ENCODE measurements around the gene SLC35E3. TPM values are rescaled to one million over a fixed set of nuclear protein-coding genes. Genes with fewer than 3 reads are reported as not detected.

Gene SLC35E3
- total RNA-seq, 1 experiment from 2014 or later, result 4.9 TPM

DNA sequence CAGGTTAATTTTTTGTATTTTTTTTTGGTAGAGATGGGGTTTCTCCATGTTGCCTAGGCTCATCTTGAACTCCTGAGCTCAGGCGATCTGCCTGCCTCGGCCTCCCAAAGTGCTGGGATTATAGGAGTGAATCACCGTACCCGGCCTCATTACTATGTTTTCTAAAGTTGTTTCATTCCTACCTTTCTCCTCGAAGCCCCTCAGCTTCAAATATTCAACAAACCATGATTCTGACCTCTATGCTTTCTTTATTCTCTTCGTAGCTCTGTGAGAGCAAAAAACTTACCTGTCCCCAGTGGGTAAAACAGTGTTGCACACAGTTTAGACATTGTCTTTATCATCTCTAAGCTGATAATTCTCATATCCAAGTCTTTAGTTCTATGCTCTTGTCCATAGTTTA is 35.8 kb downstream of the SLC35E3 start:
- no peak overlapping the region for H3K27ac ChIP-seq (ENCODE audit: low read depth, low read length)
- no peak overlapping the region for H3K4me2 ChIP-seq (ENCODE audit: low read length)
- CTCF ChIA-PET, result no interaction called here
- RAD21 ChIA-PET (ENCODE audit: low non-redundant PET in 1 of 2, low total read pairs in 2 of 2, uncharacterized antibody in 2 of 2, unreplicated experiment in 2 of 2), result no interaction called here
- POLR2A ChIA-PET, result no interaction called here
- no peaks in the 10 kb centered on the region for H3K36me3 ChIP-seq (ENCODE audit: control insufficient read depth in 1 of 2, insufficient read depth in 2 of 2, low read length in 2 of 2)
- no peaks in the 10 kb centered on the region for H3K9me2 ChIP-seq (ENCODE audit: insufficient read depth)
- BruUV-seq (replicated peaks), result no TSS peak
- no peaks in the 10 kb centered on the region for H3K79me2 ChIP-seq (ENCODE audit: insufficient read depth, low read length)
- no peak overlapping the region for H3K4me3 ChIP-seq (replicated peaks in 1 of 2; ENCODE audit: low read depth in 1 of 2, low read length in 2 of 2)
- H4K20me1 ChIP-seq (ENCODE audit: insufficient read depth), result no peaks in the 10 kb centered on the region
- no peaks in the 10 kb centered on the region for H3K4me1 ChIP-seq (ENCODE audit: control insufficient read depth in 1 of 2, insufficient read depth in 2 of 2, low read length in 2 of 2)
- DNase-seq (ENCODE audit: low read depth, low spot score) (no peak), ATAC-seq (no peak)
- no peak overlapping the region for H3K9ac ChIP-seq (ENCODE audit: low read length)
- TF ChIP-seq SIN3A (IDR thresholded peaks at IDR 0.05; ENCODE audit: low read depth) (no peak), YY1 (IDR thresholded peaks at IDR 0.05; ENCODE audit: extremely low read depth, insufficient replicate concordance, low read depth, low read length) (no peak), SP1 (IDR thresholded peaks at IDR 0.05; ENCODE audit: low read depth) (no peak), RAD21 (IDR thresholded peaks at IDR 0.05; ENCODE audit: low read depth) (no peak), FOSL1 (IDR thresholded peaks at IDR 0.05; ENCODE audit: low read depth) (no peak), ZNF274 (IDR thresholded peaks at IDR 0.05; ENCODE audit: low read depth, low read length) (no peak), EZH2phosphoT487 (IDR thresholded peaks at IDR 0.05; ENCODE audit: borderline replicate concordance) (no peak), CBX3 (IDR thresholded peaks at IDR 0.05; ENCODE audit: low read depth) (no peak), POLR2AphosphoS5 (IDR thresholded peaks at IDR 0.05; ENCODE audit: low read depth, low read length) (no peak), EGR1 (IDR thresholded peaks at IDR 0.05; ENCODE audit: low read depth) (no peak)
- TF ChIP-seq, protein P1, sequence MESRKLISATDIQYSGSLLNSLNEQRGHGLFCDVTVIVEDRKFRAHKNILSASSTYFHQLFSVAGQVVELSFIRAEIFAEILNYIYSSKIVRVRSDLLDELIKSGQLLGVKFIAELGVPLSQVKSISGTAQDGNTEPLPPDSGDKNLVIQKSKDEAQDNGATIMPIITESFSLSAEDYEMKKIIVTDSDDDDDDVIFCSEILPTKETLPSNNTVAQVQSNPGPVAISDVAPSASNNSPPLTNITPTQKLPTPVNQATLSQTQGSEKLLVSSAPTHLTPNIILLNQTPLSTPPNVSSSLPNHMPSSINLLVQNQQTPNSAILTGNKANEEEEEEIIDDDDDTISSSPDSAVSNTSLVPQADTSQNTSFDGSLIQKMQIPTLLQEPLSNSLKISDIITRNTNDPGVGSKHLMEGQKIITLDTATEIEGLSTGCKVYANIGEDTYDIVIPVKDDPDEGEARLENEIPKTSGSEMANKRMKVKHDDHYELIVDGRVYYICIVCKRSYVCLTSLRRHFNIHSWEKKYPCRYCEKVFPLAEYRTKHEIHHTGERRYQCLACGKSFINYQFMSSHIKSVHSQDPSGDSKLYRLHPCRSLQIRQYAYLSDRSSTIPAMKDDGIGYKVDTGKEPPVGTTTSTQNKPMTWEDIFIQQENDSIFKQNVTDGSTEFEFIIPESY (IDR thresholded peaks at IDR 0.05; ENCODE audit: extremely low read depth, insufficient replicate concordance, low read length), result no peak
- TF ChIP-seq, protein P2, sequence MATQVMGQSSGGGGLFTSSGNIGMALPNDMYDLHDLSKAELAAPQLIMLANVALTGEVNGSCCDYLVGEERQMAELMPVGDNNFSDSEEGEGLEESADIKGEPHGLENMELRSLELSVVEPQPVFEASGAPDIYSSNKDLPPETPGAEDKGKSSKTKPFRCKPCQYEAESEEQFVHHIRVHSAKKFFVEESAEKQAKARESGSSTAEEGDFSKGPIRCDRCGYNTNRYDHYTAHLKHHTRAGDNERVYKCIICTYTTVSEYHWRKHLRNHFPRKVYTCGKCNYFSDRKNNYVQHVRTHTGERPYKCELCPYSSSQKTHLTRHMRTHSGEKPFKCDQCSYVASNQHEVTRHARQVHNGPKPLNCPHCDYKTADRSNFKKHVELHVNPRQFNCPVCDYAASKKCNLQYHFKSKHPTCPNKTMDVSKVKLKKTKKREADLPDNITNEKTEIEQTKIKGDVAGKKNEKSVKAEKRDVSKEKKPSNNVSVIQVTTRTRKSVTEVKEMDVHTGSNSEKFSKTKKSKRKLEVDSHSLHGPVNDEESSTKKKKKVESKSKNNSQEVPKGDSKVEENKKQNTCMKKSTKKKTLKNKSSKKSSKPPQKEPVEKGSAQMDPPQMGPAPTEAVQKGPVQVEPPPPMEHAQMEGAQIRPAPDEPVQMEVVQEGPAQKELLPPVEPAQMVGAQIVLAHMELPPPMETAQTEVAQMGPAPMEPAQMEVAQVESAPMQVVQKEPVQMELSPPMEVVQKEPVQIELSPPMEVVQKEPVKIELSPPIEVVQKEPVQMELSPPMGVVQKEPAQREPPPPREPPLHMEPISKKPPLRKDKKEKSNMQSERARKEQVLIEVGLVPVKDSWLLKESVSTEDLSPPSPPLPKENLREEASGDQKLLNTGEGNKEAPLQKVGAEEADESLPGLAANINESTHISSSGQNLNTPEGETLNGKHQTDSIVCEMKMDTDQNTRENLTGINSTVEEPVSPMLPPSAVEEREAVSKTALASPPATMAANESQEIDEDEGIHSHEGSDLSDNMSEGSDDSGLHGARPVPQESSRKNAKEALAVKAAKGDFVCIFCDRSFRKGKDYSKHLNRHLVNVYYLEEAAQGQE (IDR thresholded peaks at IDR 0.05; ENCODE audit: low read depth), result no peak
- H2AFZ ChIP-seq (ENCODE audit: low read depth, low read length, poor library complexity, severe bottlenecking), result no peak overlapping the region
- intact Hi-C loops (cut with micrococcal nuclease), result no loop called here
- H3K27me3 ChIP-seq (ENCODE audit: insufficient read depth, low read length), result no peaks in the 10 kb centered on the region
- H3K9me3 ChIP-seq (ENCODE audit: control insufficient read depth in 1 of 2, insufficient read depth in 1 of 2, low read depth in 1 of 2, low read length in 2 of 2), result no peaks in the 10 kb centered on the region

All from HCT116 (cell line).